Measurements from ENCODE around the gene UBXN6.

UBXN6 gene

DNA sequence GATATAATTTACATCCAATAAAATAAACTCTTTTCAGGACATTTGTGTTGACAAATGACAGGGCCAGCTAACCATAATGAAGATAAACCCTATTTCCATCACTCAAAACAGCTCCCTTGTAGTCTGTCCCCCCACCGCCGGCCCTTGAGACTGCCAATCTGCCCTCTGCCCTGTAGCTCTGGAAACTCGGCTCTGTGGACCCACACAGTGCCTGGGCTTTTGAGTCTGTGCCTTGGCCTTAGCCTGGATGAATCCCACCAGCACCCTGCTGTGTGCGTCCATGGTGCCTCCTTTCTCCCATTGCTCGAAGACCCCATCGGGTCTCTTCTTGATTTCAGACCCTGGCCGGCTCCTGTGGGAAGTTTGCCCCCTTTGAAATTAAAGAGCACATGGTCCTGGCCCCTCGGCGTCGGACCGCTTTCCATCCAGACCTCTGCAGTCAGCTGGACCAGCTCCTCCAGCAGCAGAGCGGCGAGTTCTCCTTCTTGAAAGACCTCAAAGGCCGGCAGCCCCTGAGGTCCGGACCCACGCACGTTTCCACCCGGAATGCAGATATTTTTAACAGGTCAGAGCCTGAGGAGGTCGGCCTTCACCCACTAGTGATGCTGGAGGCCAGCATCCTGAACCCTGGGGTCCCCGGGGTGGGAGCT is 29.1 kb downstream of the UBXN6 start:
- Histone ChIP-seq H3K9me3 (ENCODE audit: control insufficient read depth, insufficient read depth, low read length) (no peaks in the 10 kb centered on the region), H3K4me1 (ENCODE audit: control insufficient read depth, insufficient read depth, low read length) (no peaks in the 10 kb centered on the region), H3K4me3 (ENCODE audit: low read depth, low read length) (no peak overlapping the region), H3K36me3 (ENCODE audit: control insufficient read depth, insufficient read depth, low read length) (peaks cover 67% of the 10 kb centered on the region), H3K27me3 (ENCODE audit: control insufficient read depth, insufficient read depth, low read length) (no peaks in the 10 kb centered on the region), H3K9ac (ENCODE audit: low read depth, low read length) (no peak overlapping the region)

GRCh38 chr19:4425537-4425936 is 32.1 kb downstream of the UBXN6 start:
- peaks cover 57% of the 10 kb centered on the region for H3K36me3 ChIP-seq (ENCODE audit: control insufficient read depth, insufficient read depth, low read length)
- H3K9me3 ChIP-seq (ENCODE audit: control insufficient read depth, insufficient read depth, low read length), result no peaks in the 10 kb centered on the region
- H3K27me3 ChIP-seq (ENCODE audit: control insufficient read depth, insufficient read depth, low read length), result no peaks in the 10 kb centered on the region
- no peaks in the 10 kb centered on the region for H3K4me1 ChIP-seq (ENCODE audit: control insufficient read depth, insufficient read depth, low read length)
- no peak overlapping the region for H3K4me3 ChIP-seq (ENCODE audit: low read depth, low read length)
- H3K9ac ChIP-seq (ENCODE audit: low read depth, low read length), result no peak overlapping the region

GRCh38 chr19:4423416-4424126 is 34.0 kb downstream of the UBXN6 start:
- Histone ChIP-seq H3K9me3 (ENCODE audit: control insufficient read depth, insufficient read depth, low read length) (no peaks in the 10 kb centered on the region), H3K36me3 (ENCODE audit: control insufficient read depth, insufficient read depth, low read length) (peaks cover 44% of the 10 kb centered on the region), H3K9ac (ENCODE audit: low read depth, low read length) (no peak overlapping the region), H3K4me1 (ENCODE audit: control insufficient read depth, insufficient read depth, low read length) (no peaks in the 10 kb centered on the region), H3K4me3 (ENCODE audit: low read depth, low read length) (no peak overlapping the region), H3K27me3 (ENCODE audit: control insufficient read depth, insufficient read depth, low read length) (no peaks in the 10 kb centered on the region)

DNA sequence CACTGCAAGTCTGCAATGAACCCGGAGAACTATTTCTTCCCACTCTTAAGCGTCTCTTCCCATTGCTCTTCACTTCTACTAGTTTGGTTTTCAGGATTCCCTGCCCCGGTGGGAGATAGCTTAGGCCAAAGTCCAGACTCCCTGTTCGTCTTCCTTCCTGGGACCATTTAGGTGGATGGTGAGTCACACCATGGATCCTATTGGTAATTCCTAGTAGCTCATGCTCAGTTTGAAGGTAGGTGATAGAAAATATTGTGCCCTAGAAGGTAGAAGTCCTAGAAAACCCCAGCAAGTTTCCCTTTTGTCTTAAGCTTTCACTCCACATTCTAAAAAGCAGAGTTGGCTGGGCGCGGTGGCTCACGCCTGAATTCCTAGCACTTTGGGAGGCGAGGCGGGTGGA is 41.3 kb downstream of the UBXN6 start:
- Histone ChIP-seq H3K27me3 (ENCODE audit: control insufficient read depth, insufficient read depth, low read length) (no peaks in the 10 kb centered on the region), H3K4me1 (ENCODE audit: control insufficient read depth, insufficient read depth, low read length) (peaks cover 8% of the 10 kb centered on the region), H3K4me3 (ENCODE audit: low read depth, low read length) (no peak overlapping the region), H3K9ac (ENCODE audit: low read depth, low read length) (no peak overlapping the region), H3K9me3 (ENCODE audit: control insufficient read depth, insufficient read depth, low read length) (no peaks in the 10 kb centered on the region), H3K36me3 (ENCODE audit: control insufficient read depth, insufficient read depth, low read length) (peaks cover 47% of the 10 kb centered on the region)

DNA sequence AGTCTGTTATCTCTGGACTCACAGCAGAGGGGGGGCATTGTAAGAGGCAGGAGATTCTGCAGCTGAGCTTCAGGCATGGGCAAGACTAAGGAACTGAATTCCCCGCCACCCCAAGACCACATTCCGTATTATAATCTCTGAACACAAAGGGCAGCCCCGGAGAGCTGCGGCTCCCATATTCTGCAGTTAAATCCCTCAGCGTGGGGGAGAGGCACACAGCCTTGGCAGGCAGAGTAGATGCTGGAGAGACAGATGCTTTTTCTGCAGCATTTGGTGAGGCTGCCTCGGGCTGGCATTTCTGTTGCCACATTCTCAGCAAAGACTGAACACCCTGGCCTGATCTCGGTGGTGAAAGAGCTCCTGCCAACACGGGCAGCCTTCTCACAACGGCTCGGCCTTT is 42.2 kb downstream of the UBXN6 start:
- Histone ChIP-seq H3K9ac (ENCODE audit: low read depth, low read length) (no peak overlapping the region), H3K4me1 (ENCODE audit: control insufficient read depth, insufficient read depth, low read length) (peaks cover 8% of the 10 kb centered on the region), H3K36me3 (ENCODE audit: control insufficient read depth, insufficient read depth, low read length) (peaks cover 45% of the 10 kb centered on the region), H3K4me3 (ENCODE audit: low read depth, low read length) (no peak overlapping the region), H3K9me3 (ENCODE audit: control insufficient read depth, insufficient read depth, low read length) (no peaks in the 10 kb centered on the region), H3K27me3 (ENCODE audit: control insufficient read depth, insufficient read depth, low read length) (no peaks in the 10 kb centered on the region)

DNA sequence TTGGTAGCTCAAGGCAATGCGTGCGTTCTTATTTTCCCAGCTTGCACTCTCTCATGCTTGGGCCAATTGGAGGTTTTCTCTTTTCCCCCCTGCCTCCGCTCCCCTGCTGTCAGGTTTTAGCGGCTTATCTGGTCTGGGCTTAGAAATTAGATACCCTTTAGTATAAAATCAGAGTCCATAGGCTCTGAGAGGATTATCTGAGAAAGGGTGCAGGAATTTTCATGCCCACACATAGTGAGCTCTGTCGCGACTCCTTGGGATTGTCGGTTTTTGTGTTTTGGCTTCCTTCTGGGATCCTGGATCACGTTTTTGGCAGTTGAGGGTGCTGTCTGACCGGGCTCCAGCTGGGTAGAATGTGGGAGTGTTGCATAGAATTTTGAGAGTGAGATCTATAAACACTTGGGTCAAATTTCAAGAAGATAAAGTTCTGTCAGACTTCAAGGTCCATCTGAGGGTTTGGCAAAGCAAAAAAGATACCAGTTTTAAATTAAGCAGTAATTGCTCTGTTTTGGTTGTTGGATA is 42.7 kb downstream of the UBXN6 start:
- H3K36me3 ChIP-seq (ENCODE audit: control insufficient read depth, insufficient read depth, low read length), result peaks cover 46% of the 10 kb centered on the region
- no peak overlapping the region for H3K9ac ChIP-seq (ENCODE audit: low read depth, low read length)
- H3K9me3 ChIP-seq (ENCODE audit: control insufficient read depth, insufficient read depth, low read length), result no peaks in the 10 kb centered on the region
- no peak overlapping the region for H3K4me3 ChIP-seq (ENCODE audit: low read depth, low read length)
- no peaks in the 10 kb centered on the region for H3K27me3 ChIP-seq (ENCODE audit: control insufficient read depth, insufficient read depth, low read length)
- H3K4me1 ChIP-seq (ENCODE audit: control insufficient read depth, insufficient read depth, low read length), result peaks cover 8% of the 10 kb centered on the region

DNA sequence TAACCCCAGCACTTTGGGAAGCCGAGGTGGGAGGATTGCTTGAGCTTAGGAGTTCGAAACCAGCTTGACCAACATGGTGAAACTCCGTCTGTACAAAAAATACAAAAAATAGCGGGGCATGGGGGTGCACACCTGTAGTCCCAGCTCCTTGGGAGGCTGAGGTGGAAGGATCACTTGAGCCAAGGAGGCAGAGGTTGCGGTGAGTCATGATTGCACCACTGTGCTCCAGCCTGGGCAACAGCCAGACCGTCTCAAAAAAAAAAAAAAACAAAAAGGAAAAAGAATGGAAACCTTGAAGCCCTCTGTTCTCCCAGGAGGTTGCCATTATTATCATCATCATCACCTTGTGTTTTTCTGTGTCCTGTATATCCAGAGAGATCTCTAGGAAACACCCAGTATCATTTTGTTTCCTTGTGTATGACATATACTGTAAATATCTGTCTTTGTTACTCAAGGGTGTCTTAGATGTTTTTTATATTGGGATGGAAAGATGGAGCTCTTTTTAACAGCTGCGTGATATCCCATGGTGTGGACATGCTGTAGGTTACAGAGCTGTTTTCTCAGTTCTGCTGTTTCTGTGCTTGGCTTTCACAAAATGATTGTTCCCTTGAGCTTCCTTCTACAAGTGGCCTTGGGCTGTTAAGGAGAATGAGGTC is 43.3 kb downstream of the UBXN6 start:
- Histone ChIP-seq H3K9ac (ENCODE audit: low read depth, low read length) (no peak overlapping the region), H3K9me3 (ENCODE audit: control insufficient read depth, insufficient read depth, low read length) (no peaks in the 10 kb centered on the region), H3K36me3 (ENCODE audit: control insufficient read depth, insufficient read depth, low read length) (peaks cover 51% of the 10 kb centered on the region), H3K27me3 (ENCODE audit: control insufficient read depth, insufficient read depth, low read length) (no peaks in the 10 kb centered on the region), H3K4me3 (ENCODE audit: low read depth, low read length) (no peak overlapping the region), H3K4me1 (ENCODE audit: control insufficient read depth, insufficient read depth, low read length) (peaks cover 14% of the 10 kb centered on the region)

DNA sequence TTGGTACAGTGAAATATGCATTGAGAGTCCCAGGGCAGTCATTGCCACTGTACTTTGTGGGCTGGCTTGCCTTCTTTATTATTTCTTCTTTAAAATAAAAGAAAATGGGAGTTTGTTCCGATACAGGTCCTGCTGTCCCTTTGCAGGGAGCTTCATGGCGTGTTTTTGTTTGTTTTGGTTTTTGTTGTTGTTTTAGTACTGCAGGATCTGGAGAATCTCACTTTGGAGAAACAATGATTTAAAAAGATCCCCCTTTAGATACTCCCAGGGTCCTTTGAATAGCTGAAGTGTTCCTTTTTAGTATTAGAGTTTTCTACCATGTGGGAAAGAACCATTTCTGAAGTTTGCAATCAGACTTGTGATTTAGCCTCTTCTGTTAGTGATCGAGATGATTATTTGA is 44.0 kb downstream of the UBXN6 start:
- H3K36me3 ChIP-seq (ENCODE audit: control insufficient read depth, insufficient read depth, low read length), result peaks cover 53% of the 10 kb centered on the region
- H3K9me3 ChIP-seq (ENCODE audit: control insufficient read depth, insufficient read depth, low read length), result no peaks in the 10 kb centered on the region
- H3K4me1 ChIP-seq (ENCODE audit: control insufficient read depth, insufficient read depth, low read length), result peaks cover 20% of the 10 kb centered on the region
- no peak overlapping the region for H3K9ac ChIP-seq (ENCODE audit: low read depth, low read length)
- no peak overlapping the region for H3K4me3 ChIP-seq (ENCODE audit: low read depth, low read length)
- no peaks in the 10 kb centered on the region for H3K27me3 ChIP-seq (ENCODE audit: control insufficient read depth, insufficient read depth, low read length)

- H3K27me3 ChIP-seq (ENCODE audit: control insufficient read depth, insufficient read depth, low read length), result no peaks in the 10 kb centered on the region
- H3K4me3 ChIP-seq (ENCODE audit: low read depth, low read length), result no peak overlapping the region
- no peaks in the 10 kb centered on the region for H3K9me3 ChIP-seq (ENCODE audit: control insufficient read depth, insufficient read depth, low read length)
- peak overlapping the region; percentile 37 for H3K9ac ChIP-seq (ENCODE audit: low read depth, low read length)
- peaks cover 47% of the 10 kb centered on the region for H3K36me3 ChIP-seq (ENCODE audit: control insufficient read depth, insufficient read depth, low read length)
- H3K4me1 ChIP-seq (ENCODE audit: control insufficient read depth, insufficient read depth, low read length), result peaks cover 24% of the 10 kb centered on the region
These were observed 48.3 kb downstream of the UBXN6 start for GRCh38 chr19:4409123-4409933.

DNA sequence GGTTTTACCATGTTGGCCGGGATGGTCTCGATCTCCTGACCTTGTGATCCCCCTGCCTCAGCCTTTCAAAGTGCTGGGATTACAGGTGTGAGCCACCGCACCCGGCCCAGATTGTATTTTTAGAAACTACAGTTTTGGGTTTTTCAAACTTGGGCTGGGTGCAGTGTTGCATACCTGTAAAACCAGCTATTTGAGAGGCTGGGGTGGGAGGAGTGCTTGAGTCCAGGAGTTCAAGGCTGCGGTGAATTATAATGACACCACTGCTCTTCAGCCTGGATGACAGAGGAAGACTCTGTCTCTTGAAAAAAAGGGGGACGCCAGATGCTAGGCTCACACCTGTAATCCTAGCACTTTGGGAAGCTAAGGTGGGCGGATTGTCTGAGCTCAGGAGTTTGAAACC is 51.0 kb downstream of the UBXN6 start:
- H3K9me3 ChIP-seq (ENCODE audit: control insufficient read depth, insufficient read depth, low read length), result no peaks in the 10 kb centered on the region
- H3K4me3 ChIP-seq (ENCODE audit: low read depth, low read length), result no peak overlapping the region
- peaks cover 18% of the 10 kb centered on the region for H3K4me1 ChIP-seq (ENCODE audit: control insufficient read depth, insufficient read depth, low read length)
- no peaks in the 10 kb centered on the region for H3K27me3 ChIP-seq (ENCODE audit: control insufficient read depth, insufficient read depth, low read length)
- peaks cover 34% of the 10 kb centered on the region for H3K36me3 ChIP-seq (ENCODE audit: control insufficient read depth, insufficient read depth, low read length)
- H3K9ac ChIP-seq (ENCODE audit: low read depth, low read length), result no peak overlapping the region

- Histone ChIP-seq H3K9ac (ENCODE audit: low read depth, low read length) (no peak overlapping the region), H3K4me1 (ENCODE audit: control insufficient read depth, insufficient read depth, low read length) (peaks cover 18% of the 10 kb centered on the region), H3K4me3 (ENCODE audit: low read depth, low read length) (no peak overlapping the region), H3K36me3 (ENCODE audit: control insufficient read depth, insufficient read depth, low read length) (peaks cover 30% of the 10 kb centered on the region), H3K27me3 (ENCODE audit: control insufficient read depth, insufficient read depth, low read length) (no peaks in the 10 kb centered on the region), H3K9me3 (ENCODE audit: control insufficient read depth, insufficient read depth, low read length) (no peaks in the 10 kb centered on the region)
These were observed 51.6 kb downstream of the UBXN6 start for GRCh38 chr19:4405977-4406376.
